ENCODE results near the gene DDO.

The DDO gene

GRCh38 chr6:110399219-110400071 is 15.9 kb downstream of the DDO start:
- H3K27ac Mint-ChIP-seq, result peak overlapping the region in 1 of 2 donors; percentile 78
- ATAC-seq, result peak; percentile 7
- no peak overlapping the region for H3K4me3 Mint-ChIP-seq
- no peaks in the 10 kb centered on the region for H3K9me3 Mint-ChIP-seq
- no peak for DNase-seq
- H3K27me3 Mint-ChIP-seq, result no peaks in the 10 kb centered on the region
- no peaks in the 10 kb centered on the region for H3K4me1 Mint-ChIP-seq

GRCh38 chr6:110398778-110399177 is 16.6 kb downstream of the DDO start:
- no peak for ATAC-seq
- H3K27me3 Mint-ChIP-seq, result no peaks in the 10 kb centered on the region
- no peaks in the 10 kb centered on the region for H3K4me1 Mint-ChIP-seq
- no peak for DNase-seq
- H3K27ac Mint-ChIP-seq, result peak overlapping the region in 1 of 2 donors; percentile 78
- H3K4me3 Mint-ChIP-seq, result no peak overlapping the region
- no peaks in the 10 kb centered on the region for H3K9me3 Mint-ChIP-seq

GRCh38 chr6:110395221-110395620 is 20.2 kb downstream of the DDO start:
- Mint-ChIP-seq H3K27me3 (no peaks in the 10 kb centered on the region), H3K4me3 (no peak overlapping the region), H3K4me1 (peaks cover 10% of the 10 kb centered on the region), H3K27ac (no peak overlapping the region), H3K9me3 (no peaks in the 10 kb centered on the region)
- ATAC-seq (no peak), DNase-seq (no peak)

GRCh38 chr6:110394409-110394808 is 21.0 kb downstream of the DDO start:
- H3K4me1 Mint-ChIP-seq, result peaks cover 19% of the 10 kb centered on the region
- H3K4me3 Mint-ChIP-seq, result no peak overlapping the region
- DNase-seq (no peak), ATAC-seq (no peak)
- H3K9me3 Mint-ChIP-seq, result no peaks in the 10 kb centered on the region
- no peaks in the 10 kb centered on the region for H3K27me3 Mint-ChIP-seq
- peak overlapping the region in 1 of 2 donors; percentile 80 for H3K27ac Mint-ChIP-seq

- ATAC-seq (no peak), DNase-seq (no peak)
- Mint-ChIP-seq H3K4me3 (no peak overlapping the region), H3K4me1 (peaks cover 30% of the 10 kb centered on the region), H3K27me3 (no peaks in the 10 kb centered on the region), H3K9me3 (no peaks in the 10 kb centered on the region), H3K27ac (no peak overlapping the region)
Observed at GRCh38 chr6:110392727-110393126, 22.6 kb downstream of the DDO start.

GRCh38 chr6:110390404-110390803 is 25.0 kb downstream of the DDO start:
- H3K9me3 Mint-ChIP-seq, result no peaks in the 10 kb centered on the region
- H3K4me1 Mint-ChIP-seq, result peaks cover 30% of the 10 kb centered on the region
- no peak for DNase-seq
- H3K27me3 Mint-ChIP-seq, result no peaks in the 10 kb centered on the region
- H3K27ac Mint-ChIP-seq, result peak overlapping the region in 1 of 2 donors; percentile 83
- ATAC-seq, result peak; percentile 33
- peak overlapping the region; percentile 20 to 54 for H3K4me3 Mint-ChIP-seq

GRCh38 chr6:110389689-110390382 is 25.5 kb downstream of the DDO start:
- peak overlapping the region in 1 of 2 donors; percentile 83 for H3K27ac Mint-ChIP-seq
- H3K4me3 Mint-ChIP-seq, result peak overlapping the region; percentile 11 to 64
- no peaks in the 10 kb centered on the region for H3K27me3 Mint-ChIP-seq
- no peaks in the 10 kb centered on the region for H3K9me3 Mint-ChIP-seq
- H3K4me1 Mint-ChIP-seq, result peaks cover 30% of the 10 kb centered on the region
- ATAC-seq, result no peak
- no peak for DNase-seq

- peaks cover 30% of the 10 kb centered on the region for H3K4me1 Mint-ChIP-seq
- H3K9me3 Mint-ChIP-seq, result no peaks in the 10 kb centered on the region
- H3K27me3 Mint-ChIP-seq, result no peaks in the 10 kb centered on the region
- no peak overlapping the region for H3K4me3 Mint-ChIP-seq
- DNase-seq (no peak), ATAC-seq (no peak)
- H3K27ac Mint-ChIP-seq, result no peak overlapping the region
Observed at GRCh38 chr6:110387986-110388385, 27.4 kb downstream of the DDO start.

GRCh38 chr6:110385458-110385863 is 29.9 kb downstream of the DDO start:
- Mint-ChIP-seq H3K9me3 (peaks cover 5 to 13% of the 10 kb centered on the region in 2 donors), H3K4me3 (no peak overlapping the region), H3K4me1 (peaks cover 22% of the 10 kb centered on the region), H3K27me3 (no peaks in the 10 kb centered on the region), H3K27ac (no peak overlapping the region)
- ATAC-seq (no peak), DNase-seq (no peak)

GRCh38 chr6:110378552-110378951 is 36.8 kb downstream of the DDO start:
- no peak overlapping the region for H3K27ac Mint-ChIP-seq
- ATAC-seq, result no peak

GRCh38 chr6:110369066-110369465 is 46.3 kb downstream of the DDO start:
- ATAC-seq, result no peak
- peaks cover 33% of the 10 kb centered on the region for H3K4me1 Mint-ChIP-seq
- no peak for DNase-seq
- H3K4me3 Mint-ChIP-seq, result no peak overlapping the region
- no peak overlapping the region for H3K27ac Mint-ChIP-seq
- H3K27me3 Mint-ChIP-seq, result no peaks in the 10 kb centered on the region
- no peaks in the 10 kb centered on the region for H3K9me3 Mint-ChIP-seq

More at GRCh38 chr6:110378552-110378951, 36.8 kb downstream of the DDO start:
- peaks cover 5 to 14% of the 10 kb centered on the region in 2 donors for H3K9me3 Mint-ChIP-seq
- no peak overlapping the region for H3K4me3 Mint-ChIP-seq
- no peaks in the 10 kb centered on the region for H3K4me1 Mint-ChIP-seq
- H3K27me3 Mint-ChIP-seq, result no peaks in the 10 kb centered on the region
- DNase-seq, result no peak

- H3K27me3 Mint-ChIP-seq, result no peaks in the 10 kb centered on the region
- no peak overlapping the region for H3K4me3 Mint-ChIP-seq
- DNase-seq (no peak), ATAC-seq (no peak)
- no peak overlapping the region for H3K27ac Mint-ChIP-seq
- peaks cover 37% of the 10 kb centered on the region for H3K4me1 Mint-ChIP-seq
- no peaks in the 10 kb centered on the region for H3K9me3 Mint-ChIP-seq
Observed at GRCh38 chr6:110368284-110368683, 47.1 kb downstream of the DDO start.

- Mint-ChIP-seq H3K9me3 (no peaks in the 10 kb centered on the region), H3K27me3 (no peaks in the 10 kb centered on the region), H3K4me1 (peaks cover 37% of the 10 kb centered on the region), H3K27ac (no peak overlapping the region), H3K4me3 (no peak overlapping the region)
- ATAC-seq (no peak), DNase-seq (no peak)
Observed at GRCh38 chr6:110367825-110368224, 47.5 kb downstream of the DDO start.

- H3K27ac Mint-ChIP-seq, result no peak overlapping the region
- ATAC-seq, result peak; percentile 79
- no peaks in the 10 kb centered on the region for H3K27me3 Mint-ChIP-seq
Observed at GRCh38 chr6:110366975-110367374, 48.4 kb downstream of the DDO start.

GRCh38 chr6:110366256-110366655 is 49.1 kb downstream of the DDO start:
- Mint-ChIP-seq H3K4me3 (peak overlapping the region; percentile 9 to 42), H3K9me3 (no peaks in the 10 kb centered on the region), H3K4me1 (peaks cover 37% of the 10 kb centered on the region), H3K27me3 (no peaks in the 10 kb centered on the region), H3K27ac (peak overlapping the region in 1 of 2 donors; percentile 15)
- ATAC-seq, result no peak
- no peak for DNase-seq

More at GRCh38 chr6:110366975-110367374, 48.4 kb downstream of the DDO start:
- Mint-ChIP-seq H3K9me3 (no peaks in the 10 kb centered on the region), H3K4me3 (no peak overlapping the region), H3K4me1 (peaks cover 37% of the 10 kb centered on the region)
- no peak for DNase-seq
